CD8-positive, alpha-beta memory T cell (primary cell): Measurements from ENCODE around the gene MAST4. TPM values are rescaled to one million over a fixed set of nuclear protein-coding genes. Genes with fewer than 3 reads are reported as not detected.

Experiments used
- CTCF ChIA-PET: fragments of 350-600 bp; sonication (Branson Sonifier 250); formaldehyde crosslinking; loops from one replicate; lab custom pipeline; 2021; ENCODE audit warnings: antibody characterized with exemption; lab: Charles Lee
- POLR2A ChIA-PET: fragments of 350-600 bp; sonication (Branson Sonifier 250); formaldehyde crosslinking; loops from one replicate; lab custom pipeline; 2021; ENCODE audit warnings: antibody characterized with exemption; lab: Charles Lee
- DNase-seq, 5 donors: peaks; one replicate each; pipeline versions ENCODE4 v3.0.0 to v3.0.0-alpha.2; 2020 to 2022; ENCODE audit warnings: mixed read lengths in 1 of 5
- H3K27ac ChIP-seq: one replicate; pipeline ENCODE4 v1.7.0; 2013; ENCODE audit warnings: low read depth, mild to moderate bottlenecking, low read length, moderate library complexity
- H3K27me3 ChIP-seq: 2 replicates; pipeline ENCODE4 v1.7.0; 2013; ENCODE audit warnings: low read length, mild to moderate bottlenecking; ENCODE audit not compliant: insufficient read depth, poor library complexity, severe bottlenecking
- H3K36me3 ChIP-seq: 2 replicates; pipeline ENCODE4 v1.7.0; 2013; ENCODE audit warnings: mild to moderate bottlenecking, low read length, moderate library complexity; ENCODE audit not compliant: insufficient read depth
- H3K4me1 ChIP-seq: 2 replicates; pipeline ENCODE4 v1.7.0; 2013; ENCODE audit warnings: mild to moderate bottlenecking, low read length, moderate library complexity; ENCODE audit not compliant: insufficient read depth
- H3K4me3 ChIP-seq: 2 replicates; pipeline ENCODE4 v1.7.0; 2013; ENCODE audit warnings: mild to moderate bottlenecking, low read length
- H3K9me3 ChIP-seq: 2 replicates; pipeline ENCODE4 v1.7.0; 2013; ENCODE audit warnings: mild to moderate bottlenecking, low read length
- H3K27ac Mint-ChIP-seq, 8 donors: one replicate each; pipeline ENCODE4 v1.8.0; 2020 to 2021; ENCODE audit warnings: mixed read lengths in 8 of 8, mild to moderate bottlenecking in 6 of 8, inconsistent platforms in 3 of 8, moderate library complexity in 3 of 8
- H3K27me3 Mint-ChIP-seq, 2 donors: one replicate each; pipeline ENCODE4 v1.8.0; 2020 to 2021; ENCODE audit warnings: mixed read lengths in 2 of 2, mild to moderate bottlenecking in 1 of 2, moderate library complexity in 1 of 2
- H3K36me3 Mint-ChIP-seq, 3 donors: one replicate each; pipeline ENCODE4 v1.8.0; 2020 to 2021; ENCODE audit warnings: mixed read lengths in 3 of 3, inconsistent platforms in 1 of 3, mild to moderate bottlenecking in 1 of 3
- H3K4me1 Mint-ChIP-seq, 3 donors: one replicate each; pipeline ENCODE4 v1.8.0; 2020 to 2021; ENCODE audit warnings: mixed read lengths in 3 of 3, inconsistent platforms in 1 of 3, mild to moderate bottlenecking in 1 of 3
- H3K4me3 Mint-ChIP-seq, 7 donors: one replicate each; pipeline ENCODE4 v1.8.0; 2020 to 2021; ENCODE audit warnings: mixed read lengths in 7 of 7, mild to moderate bottlenecking in 6 of 7, moderate library complexity in 4 of 7, inconsistent platforms in 2 of 7
- H3K9me3 Mint-ChIP-seq, 5 donors: one replicate each; pipeline ENCODE4 v1.8.0; 2020 to 2022; ENCODE audit warnings: mixed read lengths in 5 of 5, mild to moderate bottlenecking in 3 of 5, moderate library complexity in 2 of 5, inconsistent platforms in 1 of 5
- polyA plus RNA-seq: library from polyadenylated mRNA; unstranded; fragments of 300-500 nt; fragmentation: Illumina TruSeq; gene quantifications from one replicate; pipeline ENCODE4 v1.2.3, GENCODE V29; 2021
- total RNA-seq, 2 experiments: library from RNA; stranded (reverse); gene quantifications; one replicate each; pipeline ENCODE4 v1.2.3, GENCODE V29; 2021

The MAST4 gene
- total and polyA plus RNA-seq, 3 experiments from 2014 or later = 5.0 to 7.2 (median 6.5) TPM

DNA sequence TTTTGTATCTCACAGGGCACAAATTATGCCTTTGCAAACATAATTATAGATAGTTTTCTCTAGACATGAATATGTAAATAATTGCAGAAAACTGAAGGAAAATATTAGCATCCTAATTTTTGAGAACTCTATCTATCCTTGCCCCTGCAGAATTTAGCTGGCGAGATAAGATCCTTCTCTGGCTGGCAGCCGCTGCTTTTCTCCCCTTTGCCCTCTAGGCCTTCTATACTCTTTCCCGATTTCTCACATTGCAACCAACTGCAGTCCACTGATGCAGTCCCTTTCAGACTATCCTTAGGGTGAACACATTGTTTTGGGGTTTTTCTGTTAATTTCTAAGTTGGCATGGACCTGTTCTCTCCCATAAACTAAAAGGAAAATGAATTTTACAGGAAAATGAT is 509.1 kb downstream of the MAST4 start:
- H3K36me3 ChIP-seq = no peaks in the 10 kb centered on the region
- H3K36me3 Mint-ChIP-seq = peaks cover 13 to 48% (median 20%) of the 10 kb centered on the region in 3 donors
- no peak overlapping the region for H3K4me3 Mint-ChIP-seq
- H3K4me3 ChIP-seq = no peak overlapping the region
- H3K4me1 Mint-ChIP-seq = peaks cover under 1 to 5% (median 3%) of the 10 kb centered on the region in 3 donors
- H3K27ac ChIP-seq = no peak overlapping the region
- peaks cover 0 to 1% of the 10 kb centered on the region in 2 donors for H3K27me3 Mint-ChIP-seq
- H3K27ac Mint-ChIP-seq = no peak overlapping the region
- H3K9me3 ChIP-seq = no peaks in the 10 kb centered on the region
- ChIA-PET CTCF (no interaction called here), POLR2A (no interaction called here)
- no peak for DNase-seq
- H3K9me3 Mint-ChIP-seq = no peaks in the 10 kb centered on the region
- no peaks in the 10 kb centered on the region for H3K4me1 ChIP-seq
- H3K27me3 ChIP-seq = no peaks in the 10 kb centered on the region

DNA sequence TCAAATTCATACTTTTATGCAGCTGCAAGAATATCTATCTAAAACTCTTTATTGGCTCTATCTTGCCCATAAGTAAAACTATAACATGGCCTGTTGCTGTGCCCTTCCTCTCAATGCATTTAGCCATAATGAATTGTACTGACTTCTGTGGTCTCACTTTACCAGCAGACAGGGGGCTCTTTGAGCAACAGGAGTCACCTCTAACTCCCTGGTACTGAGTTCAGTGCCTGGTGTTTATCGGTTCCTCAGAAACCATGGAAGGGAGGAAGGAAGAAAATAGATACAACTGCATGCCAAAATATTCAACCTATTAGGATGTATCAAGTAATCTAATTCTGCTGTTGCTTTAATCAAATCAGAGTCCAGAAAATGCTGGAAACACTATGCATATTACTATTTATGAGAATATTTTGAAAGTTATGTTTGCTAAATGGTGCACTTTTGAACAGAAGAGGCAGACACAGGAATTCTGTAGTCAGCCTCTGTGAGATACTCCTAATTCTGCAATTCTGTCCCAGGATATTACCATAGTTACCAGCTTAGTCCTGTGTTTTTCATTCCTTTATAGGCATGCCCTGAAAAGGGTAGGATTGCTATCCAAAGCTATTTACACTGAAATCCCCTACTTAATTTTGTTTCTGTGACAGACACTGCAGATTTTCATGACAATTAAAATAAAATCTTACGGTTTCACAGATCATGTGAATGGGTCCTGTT is 510.6 kb downstream of the MAST4 start:
- H3K4me1 Mint-ChIP-seq = no peaks in the 10 kb centered on the region
- H3K36me3 Mint-ChIP-seq = peaks cover 15 to 52% (median 18%) of the 10 kb centered on the region in 3 donors
- no peak for DNase-seq
- Histone ChIP-seq H3K4me3 (no peak overlapping the region), H3K4me1 (no peaks in the 10 kb centered on the region), H3K27me3 (no peaks in the 10 kb centered on the region), H3K9me3 (no peaks in the 10 kb centered on the region), H3K27ac (no peak overlapping the region), H3K36me3 (no peaks in the 10 kb centered on the region)
- H3K27me3 Mint-ChIP-seq = no peaks in the 10 kb centered on the region
- H3K27ac Mint-ChIP-seq = peak overlapping the region in 1 of 8 donors; percentile 14
- H3K4me3 Mint-ChIP-seq = no peak overlapping the region
- no peaks in the 10 kb centered on the region for H3K9me3 Mint-ChIP-seq
- CTCF ChIA-PET = no interaction called here
- POLR2A ChIA-PET = no interaction called here

- Histone ChIP-seq H3K36me3 (no peaks in the 10 kb centered on the region), H3K27ac (no peak overlapping the region), H3K4me3 (no peak overlapping the region), H3K4me1 (no peaks in the 10 kb centered on the region), H3K27me3 (no peaks in the 10 kb centered on the region), H3K9me3 (no peaks in the 10 kb centered on the region)
- Mint-ChIP-seq H3K36me3 (peaks cover 6 to 42% (median 10%) of the 10 kb centered on the region in 3 donors), H3K4me1 (no peaks in the 10 kb centered on the region), H3K9me3 (no peaks in the 10 kb centered on the region), H3K4me3 (no peak overlapping the region), H3K27ac (no peak overlapping the region), H3K27me3 (no peaks in the 10 kb centered on the region)
- CTCF ChIA-PET = no interaction called here
- DNase-seq = no peak
- POLR2A ChIA-PET = no interaction called here
Measured at GRCh38 chr5:67111779-67112178, 515.6 kb downstream of the MAST4 start.

DNA sequence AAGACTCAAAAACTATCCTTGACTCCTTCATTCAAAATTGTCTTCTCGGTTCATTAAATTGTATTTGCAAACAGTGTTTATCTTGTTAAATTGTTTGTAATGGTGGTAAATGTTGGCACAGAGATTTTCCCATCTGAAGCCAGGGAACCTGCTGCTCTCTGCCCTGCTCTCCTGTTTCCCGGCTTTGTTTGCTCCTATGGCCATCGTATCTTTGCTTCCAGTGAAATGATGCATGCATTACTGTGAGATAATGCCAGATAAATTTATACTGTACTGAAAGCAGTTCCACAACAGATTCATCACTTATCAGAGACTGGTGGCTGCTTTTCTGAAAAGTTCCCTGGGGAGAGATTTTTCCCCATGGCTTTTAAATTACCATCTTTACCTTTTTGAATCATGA is 519.1 kb downstream of the MAST4 start:
- ChIA-PET CTCF (no interaction called here), POLR2A (no interaction called here)
- Mint-ChIP-seq H3K4me1 (no peaks in the 10 kb centered on the region), H3K4me3 (no peak overlapping the region), H3K27ac (no peak overlapping the region), H3K36me3 (peaks cover 9 to 45% (median 9%) of the 10 kb centered on the region in 3 donors), H3K27me3 (no peaks in the 10 kb centered on the region), H3K9me3 (no peaks in the 10 kb centered on the region)
- Histone ChIP-seq H3K9me3 (no peaks in the 10 kb centered on the region), H3K4me3 (no peak overlapping the region), H3K36me3 (no peaks in the 10 kb centered on the region), H3K4me1 (no peaks in the 10 kb centered on the region), H3K27ac (no peak overlapping the region), H3K27me3 (no peaks in the 10 kb centered on the region)
- no peak for DNase-seq

- Histone ChIP-seq H3K9me3 (no peaks in the 10 kb centered on the region), H3K27me3 (no peaks in the 10 kb centered on the region), H3K4me3 (no peak overlapping the region), H3K27ac (no peak overlapping the region), H3K4me1 (no peaks in the 10 kb centered on the region), H3K36me3 (no peaks in the 10 kb centered on the region)
- H3K9me3 Mint-ChIP-seq = no peaks in the 10 kb centered on the region
- no peaks in the 10 kb centered on the region for H3K27me3 Mint-ChIP-seq
- CTCF ChIA-PET = no interaction called here
- no peak overlapping the region for H3K27ac Mint-ChIP-seq
- no peaks in the 10 kb centered on the region for H3K4me1 Mint-ChIP-seq
- POLR2A ChIA-PET = no interaction called here
- H3K36me3 Mint-ChIP-seq = peaks cover 6 to 42% (median 9%) of the 10 kb centered on the region in 3 donors
- H3K4me3 Mint-ChIP-seq = no peak overlapping the region
- no peak for DNase-seq
Measured at GRCh38 chr5:67115817-67116216, 519.6 kb downstream of the MAST4 start.

GRCh38 chr5:67118050-67118620 is 521.9 kb downstream of the MAST4 start:
- no peaks in the 10 kb centered on the region for H3K27me3 Mint-ChIP-seq
- H3K9me3 Mint-ChIP-seq = no peaks in the 10 kb centered on the region
- ChIA-PET POLR2A (no interaction called here), CTCF (interaction anchor here (0.8 kb wide), 1 partner anchor 38 kb away, joined by 3 read pairs; no protein-coding TSS in a partner anchor)
- H3K4me1 Mint-ChIP-seq = no peaks in the 10 kb centered on the region
- H3K4me1 ChIP-seq = no peaks in the 10 kb centered on the region
- H3K27ac ChIP-seq = no peak overlapping the region
- H3K27ac Mint-ChIP-seq = peak overlapping the region in 1 of 8 donors; percentile 32
- peaks cover 9 to 38% (median 10%) of the 10 kb centered on the region in 3 donors for H3K36me3 Mint-ChIP-seq
- H3K4me3 ChIP-seq = no peak overlapping the region
- no peak overlapping the region for H3K4me3 Mint-ChIP-seq
- no peak for DNase-seq
- H3K27me3 ChIP-seq = no peaks in the 10 kb centered on the region
- H3K36me3 ChIP-seq = no peaks in the 10 kb centered on the region
- H3K9me3 ChIP-seq = no peaks in the 10 kb centered on the region

DNA sequence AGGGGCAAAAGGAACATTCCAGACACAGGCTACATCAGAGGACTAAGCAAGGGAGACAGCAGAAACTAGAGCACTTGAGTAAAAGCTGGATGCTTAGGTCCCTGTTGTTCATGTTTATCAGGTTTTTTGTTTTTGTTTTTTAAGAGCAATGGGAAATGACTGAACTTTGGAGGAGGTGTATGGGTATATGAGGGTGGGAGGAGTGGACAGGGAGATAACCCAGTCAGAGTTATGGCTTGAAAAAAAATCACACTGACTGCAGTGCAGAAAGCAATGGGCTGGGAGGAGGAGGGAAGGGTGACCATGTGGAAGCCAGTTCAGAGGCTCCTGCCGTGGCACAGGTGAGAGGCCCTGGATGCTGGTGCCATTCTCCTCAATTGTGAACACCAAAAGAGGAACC is 522.8 kb downstream of the MAST4 start:
- ChIA-PET CTCF (no interaction called here), POLR2A (no interaction called here)
- Histone ChIP-seq H3K4me3 (no peak overlapping the region), H3K9me3 (no peaks in the 10 kb centered on the region), H3K36me3 (no peaks in the 10 kb centered on the region), H3K27ac (no peak overlapping the region), H3K27me3 (no peaks in the 10 kb centered on the region), H3K4me1 (no peaks in the 10 kb centered on the region)
- no peak overlapping the region for H3K4me3 Mint-ChIP-seq
- no peak overlapping the region for H3K27ac Mint-ChIP-seq
- DNase-seq = no peak
- peaks cover 6 to 37% (median 12%) of the 10 kb centered on the region in 3 donors for H3K36me3 Mint-ChIP-seq
- no peaks in the 10 kb centered on the region for H3K27me3 Mint-ChIP-seq
- H3K4me1 Mint-ChIP-seq = no peaks in the 10 kb centered on the region
- no peaks in the 10 kb centered on the region for H3K9me3 Mint-ChIP-seq

DNA sequence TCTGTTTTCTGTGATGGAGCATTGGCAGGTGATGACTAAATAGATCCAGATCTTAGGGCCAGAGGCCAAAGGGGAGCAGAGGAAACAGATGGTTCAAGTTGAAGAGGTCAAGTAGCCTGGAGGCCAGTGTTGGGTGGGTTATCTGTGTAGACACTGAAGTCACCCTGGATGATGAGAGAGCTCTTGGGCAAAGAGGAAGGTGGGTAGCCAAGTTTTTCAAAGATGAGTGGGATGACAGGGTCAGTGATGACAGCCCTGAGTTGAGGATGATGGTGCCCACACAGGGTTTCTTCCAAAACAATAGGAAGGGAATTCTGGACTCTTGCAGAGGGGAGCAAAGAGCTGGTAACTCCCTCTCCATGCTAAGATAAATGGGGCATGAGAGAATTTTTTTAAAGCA is 523.8 kb downstream of the MAST4 start:
- Histone ChIP-seq H3K4me1 (no peaks in the 10 kb centered on the region), H3K4me3 (no peak overlapping the region), H3K27ac (no peak overlapping the region), H3K36me3 (no peaks in the 10 kb centered on the region), H3K27me3 (no peaks in the 10 kb centered on the region), H3K9me3 (no peaks in the 10 kb centered on the region)
- POLR2A ChIA-PET = no interaction called here
- peaks cover 6 to 41% (median 12%) of the 10 kb centered on the region in 3 donors for H3K36me3 Mint-ChIP-seq
- H3K27ac Mint-ChIP-seq = no peak overlapping the region
- no peak overlapping the region for H3K4me3 Mint-ChIP-seq
- H3K9me3 Mint-ChIP-seq = no peaks in the 10 kb centered on the region
- no peak for DNase-seq
- no peaks in the 10 kb centered on the region for H3K4me1 Mint-ChIP-seq
- CTCF ChIA-PET = no interaction called here
- H3K27me3 Mint-ChIP-seq = no peaks in the 10 kb centered on the region
